ENCODE data around the gene SYT12.
"Not testable (repeated sequence)": the region's sequence is repeated elsewhere in the genome, so short reads cannot be mapped to it uniquely, and the experiment has no call there.

Gene SYT12

DNA sequence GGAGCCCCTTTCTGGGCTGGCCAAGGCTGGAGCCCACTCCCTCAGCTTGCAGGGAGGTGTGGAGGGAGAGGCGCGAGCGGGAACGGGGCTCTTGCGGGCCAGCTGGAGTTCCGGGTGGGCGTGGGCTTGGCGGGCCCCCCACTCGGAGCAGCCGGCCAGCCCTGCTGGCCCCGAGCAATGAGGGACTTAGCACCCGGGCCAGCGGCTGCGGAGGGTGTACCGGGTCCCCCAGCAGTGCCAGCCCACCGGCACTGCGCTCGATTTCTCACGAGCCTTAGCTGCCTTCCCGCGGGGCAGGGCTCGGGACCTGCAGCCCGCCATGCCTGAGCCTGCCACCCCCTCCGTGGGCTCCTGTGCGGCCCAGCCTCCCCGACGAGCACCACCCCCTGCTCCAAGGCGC lies 34.2 kb upstream of the SYT12 start:
- DNase-seq (ENCODE audit: low spot score); H3K9me3 ChIP-seq (replicated peaks in 1 of 2; ENCODE audit: control insufficient read depth in 2 of 2, insufficient read depth in 1 of 2, low read depth in 1 of 2, low read length in 2 of 2); H3K14ac ChIP-seq (ENCODE audit: low read length); H3K4me3 ChIP-seq (ENCODE audit: low read length in 2 of 2); H3K18ac ChIP-seq (ENCODE audit: low read length); H4K8ac ChIP-seq (ENCODE audit: low read depth, low read length); H4K91ac ChIP-seq (ENCODE audit: low read depth, low read length, poor library complexity); H2BK15ac ChIP-seq (ENCODE audit: low read length); H2BK5ac ChIP-seq (ENCODE audit: low read length); H3K27ac ChIP-seq (replicated peaks; ENCODE audit: low read length); H3K23ac ChIP-seq (ENCODE audit: low read depth, low read length, poor library complexity); H3K4me1 ChIP-seq (ENCODE audit: control insufficient read depth in 2 of 2, insufficient read depth in 1 of 2, low read depth in 1 of 2, low read length in 2 of 2); H3K27me3 ChIP-seq (ENCODE audit: control insufficient read depth in 3 of 3, insufficient read depth in 3 of 3, low read depth in 1 of 3, low read length in 3 of 3); H2AFZ ChIP-seq (ENCODE audit: low read length); H2AK5ac ChIP-seq (ENCODE audit: low read depth, low read length); H2BK120ac ChIP-seq (ENCODE audit: low read depth, low read length); H3K79me1 ChIP-seq (ENCODE audit: low read depth, low read length); H3K36me3 ChIP-seq (replicated peaks in 1 of 2; ENCODE audit: control insufficient read depth in 2 of 2, insufficient read depth in 2 of 2, low read length in 2 of 2); H3K4ac ChIP-seq (ENCODE audit: low read length); H3K9ac ChIP-seq (ENCODE audit: low read depth, low read length, poor library complexity); H2BK12ac ChIP-seq (ENCODE audit: low read length); H3K4me2 ChIP-seq (ENCODE audit: insufficient read depth, low read length, poor library complexity, severe bottlenecking): not testable (repeated sequence)
- no CpG with 5 or more reads among the region's 28 CpGs for WGBS, 2 donors (ENCODE audit: extremely low coverage in 2 of 2, insufficient read length in 2 of 2, insufficient replicate concordance in 1 of 2)

DNA sequence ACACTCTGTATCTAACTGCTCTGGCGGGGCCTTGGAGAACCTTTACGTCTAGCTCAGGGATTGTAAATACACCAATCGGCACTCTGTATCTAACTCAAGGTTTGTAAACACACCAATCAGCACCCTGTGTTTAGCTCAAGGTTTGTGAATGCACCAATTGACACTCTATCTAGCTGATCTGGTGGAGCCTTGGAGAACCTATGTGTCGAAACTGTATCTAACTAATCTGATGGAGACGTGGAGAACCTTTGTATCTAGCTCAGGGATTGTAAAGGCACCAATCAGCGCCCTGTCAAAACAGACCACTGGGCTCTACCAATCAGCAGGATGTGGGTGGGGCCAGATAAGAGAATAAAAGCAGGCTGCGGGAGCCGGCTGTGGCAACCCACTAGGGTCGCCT lies 33.6 kb upstream of the SYT12 start:
- not testable (repeated sequence) for H2AK5ac ChIP-seq (ENCODE audit: low read depth, low read length); H2BK5ac ChIP-seq (ENCODE audit: low read length); H4K91ac ChIP-seq (ENCODE audit: low read depth, low read length, poor library complexity); H3K27ac ChIP-seq (replicated peaks; ENCODE audit: low read length); H3K9ac ChIP-seq (ENCODE audit: low read depth, low read length, poor library complexity); H3K36me3 ChIP-seq (replicated peaks in 1 of 2; ENCODE audit: control insufficient read depth in 2 of 2, insufficient read depth in 2 of 2, low read length in 2 of 2); H2AFZ ChIP-seq (ENCODE audit: low read length); H3K18ac ChIP-seq (ENCODE audit: low read length); H4K8ac ChIP-seq (ENCODE audit: low read depth, low read length); H3K79me1 ChIP-seq (ENCODE audit: low read depth, low read length); DNase-seq (ENCODE audit: low spot score); H3K4me1 ChIP-seq (ENCODE audit: control insufficient read depth in 2 of 2, insufficient read depth in 1 of 2, low read depth in 1 of 2, low read length in 2 of 2); H2BK120ac ChIP-seq (ENCODE audit: low read depth, low read length); H3K9me3 ChIP-seq (replicated peaks in 1 of 2; ENCODE audit: control insufficient read depth in 2 of 2, insufficient read depth in 1 of 2, low read depth in 1 of 2, low read length in 2 of 2); H3K4ac ChIP-seq (ENCODE audit: low read length); H3K14ac ChIP-seq (ENCODE audit: low read length); H2BK15ac ChIP-seq (ENCODE audit: low read length); H3K23ac ChIP-seq (ENCODE audit: low read depth, low read length, poor library complexity); H3K4me3 ChIP-seq (ENCODE audit: low read length in 2 of 2); H3K27me3 ChIP-seq (ENCODE audit: control insufficient read depth in 3 of 3, insufficient read depth in 3 of 3, low read depth in 1 of 3, low read length in 3 of 3); H3K4me2 ChIP-seq (ENCODE audit: insufficient read depth, low read length, poor library complexity, severe bottlenecking); H2BK12ac ChIP-seq (ENCODE audit: low read length)
- no CpG with 5 or more reads among the region's 9 CpGs for WGBS, 2 donors (ENCODE audit: extremely low coverage in 2 of 2, insufficient read length in 2 of 2, insufficient replicate concordance in 1 of 2)

DNA sequence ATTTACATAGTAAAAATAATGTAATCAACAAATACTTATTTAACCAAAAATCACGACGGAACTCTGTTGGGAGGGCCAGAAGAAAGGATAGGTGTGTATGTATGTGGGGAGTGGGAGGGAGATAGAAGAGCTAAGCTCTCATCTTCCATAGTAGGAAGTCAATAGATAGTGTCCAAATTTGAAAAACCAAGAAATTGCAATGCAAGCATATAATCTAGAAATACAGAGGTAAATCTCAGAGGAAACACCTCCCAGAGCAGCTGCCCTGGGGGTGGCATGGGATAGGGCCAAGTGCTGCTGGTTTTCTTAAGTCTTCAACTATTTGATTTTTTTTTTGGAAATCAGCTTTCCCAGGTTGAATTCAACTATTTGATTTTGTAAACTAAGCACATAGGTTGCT lies 30.9 kb upstream of the SYT12 start:
- no peak overlapping the region for H4K91ac ChIP-seq (ENCODE audit: low read depth, low read length, poor library complexity)
- H3K27me3 ChIP-seq (ENCODE audit: control insufficient read depth in 3 of 3, insufficient read depth in 3 of 3, low read depth in 1 of 3, low read length in 3 of 3): no peaks in the 10 kb centered on the region
- H4K8ac ChIP-seq (ENCODE audit: low read depth, low read length): no peak overlapping the region
- H2AK5ac ChIP-seq (ENCODE audit: low read depth, low read length): no peak overlapping the region
- H2BK120ac ChIP-seq (ENCODE audit: low read depth, low read length): no peak overlapping the region
- H3K18ac ChIP-seq (ENCODE audit: low read length): no peak overlapping the region
- H3K23ac ChIP-seq (ENCODE audit: low read depth, low read length, poor library complexity): no peak overlapping the region
- H2BK15ac ChIP-seq (ENCODE audit: low read length): no peak overlapping the region
- H3K4me2 ChIP-seq (ENCODE audit: insufficient read depth, low read length, poor library complexity, severe bottlenecking): no peak overlapping the region
- no peak for DNase-seq (ENCODE audit: low spot score)
- H2BK12ac ChIP-seq (ENCODE audit: low read length): no peak overlapping the region
- H3K9me3 ChIP-seq (replicated peaks in 1 of 2; ENCODE audit: control insufficient read depth in 2 of 2, insufficient read depth in 1 of 2, low read depth in 1 of 2, low read length in 2 of 2): no peaks in the 10 kb centered on the region
- no peak overlapping the region for H3K4me3 ChIP-seq (ENCODE audit: low read length in 2 of 2)
- no peaks in the 10 kb centered on the region for H3K36me3 ChIP-seq (replicated peaks in 1 of 2; ENCODE audit: control insufficient read depth in 2 of 2, insufficient read depth in 2 of 2, low read length in 2 of 2)
- no peak overlapping the region for H2AFZ ChIP-seq (ENCODE audit: low read length)
- no CpG with 5 or more reads among the region's 2 CpGs for WGBS, 2 donors (ENCODE audit: extremely low coverage in 2 of 2, insufficient read length in 2 of 2, insufficient replicate concordance in 1 of 2)
- H3K14ac ChIP-seq (ENCODE audit: low read length): no peak overlapping the region
- H3K79me1 ChIP-seq (ENCODE audit: low read depth, low read length): no peaks in the 10 kb centered on the region
- no peak overlapping the region for H3K4ac ChIP-seq (ENCODE audit: low read length)
- H3K4me1 ChIP-seq (ENCODE audit: control insufficient read depth in 2 of 2, insufficient read depth in 1 of 2, low read depth in 1 of 2, low read length in 2 of 2): peaks cover 5 to 10% of the 10 kb centered on the region in 2 donors
- no peak overlapping the region for H3K9ac ChIP-seq (ENCODE audit: low read depth, low read length, poor library complexity)
- no peak overlapping the region for H2BK5ac ChIP-seq (ENCODE audit: low read length)
- H3K27ac ChIP-seq (replicated peaks; ENCODE audit: low read length): no peak overlapping the region

DNA sequence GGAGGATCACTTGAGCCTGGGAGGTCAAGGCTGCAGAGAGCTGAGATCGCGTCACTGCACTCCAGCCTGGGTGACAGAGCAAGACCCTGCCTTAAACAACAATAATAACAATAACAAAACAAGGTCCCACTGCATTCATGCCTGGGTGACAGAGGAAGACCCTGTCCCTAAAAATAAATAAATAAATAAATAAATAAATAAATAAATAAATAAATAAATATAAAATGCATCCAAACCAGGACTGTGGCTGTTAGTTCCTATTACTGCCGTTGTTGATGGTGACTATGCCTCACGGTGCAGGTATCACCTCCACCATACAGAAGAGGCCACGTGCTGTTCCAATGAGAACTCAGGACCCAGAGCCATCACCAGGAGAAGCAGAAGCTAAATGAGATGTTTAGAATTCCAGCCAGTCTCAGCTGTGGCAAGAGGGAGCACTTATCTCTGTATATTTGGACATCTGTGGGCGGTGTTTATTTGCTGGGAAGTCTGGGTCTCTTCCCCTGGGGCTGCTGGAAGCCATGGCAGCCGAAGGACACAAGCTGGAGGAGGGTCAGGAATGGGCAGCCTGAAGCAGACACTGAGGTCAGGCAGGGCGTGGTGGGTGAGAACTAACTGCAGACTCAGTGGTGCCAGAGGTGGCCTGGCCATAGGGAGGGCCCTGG lies 26.2 kb upstream of the SYT12 start:
- Histone ChIP-seq H3K4me1 (ENCODE audit: control insufficient read depth in 2 of 2, insufficient read depth in 1 of 2, low read depth in 1 of 2, low read length in 2 of 2) (peaks cover 0 to 4% of the 10 kb centered on the region in 2 donors), H3K18ac (ENCODE audit: low read length) (peak overlapping the region; percentile 11), H2AFZ (ENCODE audit: low read length) (no peak overlapping the region), H2BK120ac (ENCODE audit: low read depth, low read length) (no peak overlapping the region), H3K23ac (ENCODE audit: low read depth, low read length, poor library complexity) (no peak overlapping the region), H3K4me2 (ENCODE audit: insufficient read depth, low read length, poor library complexity, severe bottlenecking) (no peak overlapping the region), H3K79me1 (ENCODE audit: low read depth, low read length) (no peaks in the 10 kb centered on the region), H3K27me3 (ENCODE audit: control insufficient read depth in 3 of 3, insufficient read depth in 3 of 3, low read depth in 1 of 3, low read length in 3 of 3) (peaks cover 0 to 2% (median 0%) of the 10 kb centered on the region in 3 experiments), H2BK5ac (ENCODE audit: low read length) (no peak overlapping the region), H3K27ac (replicated peaks; ENCODE audit: low read length) (no peak overlapping the region), H4K8ac (ENCODE audit: low read depth, low read length) (no peak overlapping the region), H3K4ac (ENCODE audit: low read length) (no peak overlapping the region), H3K9ac (ENCODE audit: low read depth, low read length, poor library complexity) (no peak overlapping the region), H3K36me3 (replicated peaks in 1 of 2; ENCODE audit: control insufficient read depth in 2 of 2, insufficient read depth in 2 of 2, low read length in 2 of 2) (no peaks in the 10 kb centered on the region), H3K9me3 (replicated peaks in 1 of 2; ENCODE audit: control insufficient read depth in 2 of 2, insufficient read depth in 1 of 2, low read depth in 1 of 2, low read length in 2 of 2) (no peaks in the 10 kb centered on the region), H3K4me3 (ENCODE audit: low read length in 2 of 2) (no peak overlapping the region), H2AK5ac (ENCODE audit: low read depth, low read length) (no peak overlapping the region), H3K14ac (ENCODE audit: low read length) (no peak overlapping the region), H4K91ac (ENCODE audit: low read depth, low read length, poor library complexity) (no peak overlapping the region), H2BK12ac (ENCODE audit: low read length) (no peak overlapping the region), H2BK15ac (ENCODE audit: low read length) (no peak overlapping the region)
- DNase-seq (ENCODE audit: low spot score): no peak
- WGBS, 2 donors (ENCODE audit: extremely low coverage in 2 of 2, insufficient read length in 2 of 2, insufficient replicate concordance in 1 of 2): no CpG with 5 or more reads among the region's 8 CpGs
